ENCODE data around the gene LRRC56. TPM values are rescaled to one million over a fixed set of nuclear protein-coding genes. Genes with fewer than 3 reads are reported as not detected.
A peak's percentile ranks its signal among the peaks of the same experiment; 100 is the strongest.

The LRRC56 gene
- total and polyA plus RNA-seq, 2 of the 13 experiments (the other 11 are each of a cell fraction or from before 2014, with no cell fraction given), result 0.11 to 0.29 TPM

DNA sequence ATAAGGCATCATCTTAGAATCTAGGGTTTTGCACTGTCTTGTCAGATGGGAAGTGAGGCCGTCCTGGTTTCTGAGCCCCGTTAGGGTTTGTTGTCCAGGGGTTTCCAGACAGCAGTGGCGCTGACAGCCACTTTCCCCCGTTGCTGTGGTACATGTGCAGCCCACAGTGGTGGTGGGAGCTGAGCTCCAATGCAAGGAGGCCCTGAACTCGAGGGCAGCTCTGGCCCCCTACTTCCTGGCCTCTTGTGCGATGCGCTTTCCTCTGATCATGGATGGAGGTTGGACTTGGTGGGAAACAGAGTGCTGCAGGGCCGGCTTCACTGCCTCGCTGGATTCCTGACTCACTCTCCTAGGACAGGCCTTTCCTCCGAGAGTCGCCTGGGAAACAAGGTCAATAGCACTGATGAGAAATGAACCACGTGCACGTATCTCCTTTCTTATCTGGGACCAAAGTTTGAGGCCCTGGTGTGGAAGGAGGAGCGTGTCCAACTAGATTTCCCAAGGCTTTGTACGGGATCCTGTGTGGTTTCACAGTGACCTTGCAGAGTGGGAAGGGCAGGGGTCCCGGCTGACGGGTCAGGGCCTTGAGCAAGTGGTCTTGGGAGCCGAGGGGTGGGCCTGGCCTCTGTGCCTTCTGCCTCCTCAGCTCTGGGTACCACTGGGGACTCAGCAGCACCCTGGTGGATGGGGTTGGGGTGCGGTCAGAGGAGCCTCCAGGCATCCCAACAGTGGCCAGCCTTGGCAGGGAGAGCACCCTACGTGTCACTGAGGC is 42.7 kb downstream of the LRRC56 start (continued):
- TF ChIP-seq RCOR2 (CRISPR knock-in tag; IDR thresholded peaks at IDR 0.05) (0 out of 2 replicates have a peak, but pooled peaks have one; percentile 32), KAT8 (CRISPR knock-in tag; IDR thresholded peaks at IDR 0.05) (no peak), ZNF496 (CRISPR knock-in tag; IDR thresholded peaks at IDR 0.05; ENCODE audit: insufficient replicate concordance) (no peak), KLF11 (CRISPR knock-in tag; IDR thresholded peaks at IDR 0.05) (no peak), ZNF766 (CRISPR knock-in tag; IDR thresholded peaks at IDR 0.05; ENCODE audit: borderline replicate concordance) (0 out of 2 replicates have a peak, but pooled peaks have one; percentile 63), CBFB (CRISPR knock-in tag; IDR thresholded peaks at IDR 0.05) (0 out of 2 replicates have a peak, but pooled peaks have one; percentile 18), ARNT2 (CRISPR knock-in tag; IDR thresholded peaks at IDR 0.05; ENCODE audit: low read depth) (no peak), ZFP37 (CRISPR knock-in tag; IDR thresholded peaks at IDR 0.05; ENCODE audit: borderline replicate concordance) (no peak), ZNF564 (CRISPR knock-in tag; IDR thresholded peaks at IDR 0.05) (no peak), POLR2G (IDR thresholded peaks at IDR 0.05; ENCODE audit: low read depth, low read length) (no peak), ZNF30 (CRISPR knock-in tag; IDR thresholded peaks at IDR 0.05) (no peak), ZNF501 (CRISPR knock-in tag; IDR thresholded peaks at IDR 0.05) (no peak), ZNF3 (CRISPR knock-in tag; IDR thresholded peaks at IDR 0.05) (no peak), NR2F6 (IDR thresholded peaks at IDR 0.05) (peak; percentile 79), NR2F6 (CRISPR knock-in tag; IDR thresholded peaks at IDR 0.05) (peak; percentile 73), ZNF350 (CRISPR knock-in tag; IDR thresholded peaks at IDR 0.05; ENCODE audit: borderline replicate concordance, low read depth) (no peak)
- TF ChIP-seq, protein P1, sequence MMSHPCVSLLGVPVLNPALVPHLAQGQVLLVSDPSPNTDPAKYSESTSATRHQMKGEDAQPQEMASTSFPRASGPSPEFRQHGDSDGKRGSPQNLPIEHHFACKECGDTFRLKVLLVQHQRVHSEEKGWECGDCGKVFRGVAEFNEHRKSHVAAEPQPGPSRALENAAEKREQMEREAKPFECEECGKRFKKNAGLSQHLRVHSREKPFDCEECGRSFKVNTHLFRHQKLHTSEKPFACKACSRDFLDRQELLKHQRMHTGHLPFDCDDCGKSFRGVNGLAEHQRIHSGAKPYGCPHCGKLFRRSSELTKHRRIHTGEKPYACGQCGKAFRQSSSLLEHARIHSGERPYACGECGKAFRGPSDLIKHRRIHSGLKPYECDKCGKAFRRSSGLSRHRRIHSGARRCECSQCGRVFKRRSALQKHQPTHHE (CRISPR knock-in tag; IDR thresholded peaks at IDR 0.05; ENCODE audit: borderline replicate concordance), result no peak
- TF ChIP-seq, protein P2, sequence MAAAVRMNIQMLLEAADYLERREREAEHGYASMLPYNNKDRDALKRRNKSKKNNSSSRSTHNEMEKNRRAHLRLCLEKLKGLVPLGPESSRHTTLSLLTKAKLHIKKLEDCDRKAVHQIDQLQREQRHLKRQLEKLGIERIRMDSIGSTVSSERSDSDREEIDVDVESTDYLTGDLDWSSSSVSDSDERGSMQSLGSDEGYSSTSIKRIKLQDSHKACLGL (CRISPR knock-in tag; IDR thresholded peaks at IDR 0.05), result no peak
- TF ChIP-seq, protein P3, sequence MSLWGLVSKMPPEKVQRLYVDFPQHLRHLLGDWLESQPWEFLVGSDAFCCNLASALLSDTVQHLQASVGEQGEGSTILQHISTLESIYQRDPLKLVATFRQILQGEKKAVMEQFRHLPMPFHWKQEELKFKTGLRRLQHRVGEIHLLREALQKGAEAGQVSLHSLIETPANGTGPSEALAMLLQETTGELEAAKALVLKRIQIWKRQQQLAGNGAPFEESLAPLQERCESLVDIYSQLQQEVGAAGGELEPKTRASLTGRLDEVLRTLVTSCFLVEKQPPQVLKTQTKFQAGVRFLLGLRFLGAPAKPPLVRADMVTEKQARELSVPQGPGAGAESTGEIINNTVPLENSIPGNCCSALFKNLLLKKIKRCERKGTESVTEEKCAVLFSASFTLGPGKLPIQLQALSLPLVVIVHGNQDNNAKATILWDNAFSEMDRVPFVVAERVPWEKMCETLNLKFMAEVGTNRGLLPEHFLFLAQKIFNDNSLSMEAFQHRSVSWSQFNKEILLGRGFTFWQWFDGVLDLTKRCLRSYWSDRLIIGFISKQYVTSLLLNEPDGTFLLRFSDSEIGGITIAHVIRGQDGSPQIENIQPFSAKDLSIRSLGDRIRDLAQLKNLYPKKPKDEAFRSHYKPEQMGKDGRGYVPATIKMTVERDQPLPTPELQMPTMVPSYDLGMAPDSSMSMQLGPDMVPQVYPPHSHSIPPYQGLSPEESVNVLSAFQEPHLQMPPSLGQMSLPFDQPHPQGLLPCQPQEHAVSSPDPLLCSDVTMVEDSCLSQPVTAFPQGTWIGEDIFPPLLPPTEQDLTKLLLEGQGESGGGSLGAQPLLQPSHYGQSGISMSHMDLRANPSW (CRISPR knock-in tag; IDR thresholded peaks at IDR 0.05; ENCODE audit: borderline replicate concordance), result no peak
- TF ChIP-seq, protein P4, sequence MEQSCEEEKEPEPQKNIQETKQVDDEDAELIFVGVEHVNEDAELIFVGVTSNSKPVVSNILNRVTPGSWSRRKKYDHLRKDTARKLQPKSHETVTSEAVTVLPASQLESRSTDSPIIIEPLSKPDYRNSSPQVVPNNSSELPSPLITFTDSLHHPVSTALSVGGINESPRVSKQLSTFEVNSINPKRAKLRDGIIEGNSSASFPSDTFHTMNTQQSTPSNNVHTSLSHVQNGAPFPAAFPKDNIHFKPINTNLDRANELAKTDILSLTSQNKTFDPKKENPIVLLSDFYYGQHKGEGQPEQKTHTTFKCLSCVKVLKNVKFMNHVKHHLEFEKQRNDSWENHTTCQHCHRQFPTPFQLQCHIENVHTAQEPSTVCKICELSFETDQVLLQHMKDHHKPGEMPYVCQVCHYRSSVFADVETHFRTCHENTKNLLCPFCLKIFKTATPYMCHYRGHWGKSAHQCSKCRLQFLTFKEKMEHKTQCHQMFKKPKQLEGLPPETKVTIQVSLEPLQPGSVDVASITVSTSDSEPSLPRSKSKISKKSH (CRISPR knock-in tag; IDR thresholded peaks at IDR 0.05; ENCODE audit: borderline replicate concordance), result no peak; the same call in 1 of the 2 replicates
